GM04504 (cell line): ENCODE data around the gene SORCS3.

Experiments used
- DNase-seq: peaks from one replicate; pipeline ENCODE4 v3.0.0-alpha.2; 2012; ENCODE audit warnings: low read depth

The SORCS3 gene

GRCh38 chr10:104646146-104646545 lies 5.1 kb downstream of the SORCS3 start:
- DNase-seq: no peak

DNA sequence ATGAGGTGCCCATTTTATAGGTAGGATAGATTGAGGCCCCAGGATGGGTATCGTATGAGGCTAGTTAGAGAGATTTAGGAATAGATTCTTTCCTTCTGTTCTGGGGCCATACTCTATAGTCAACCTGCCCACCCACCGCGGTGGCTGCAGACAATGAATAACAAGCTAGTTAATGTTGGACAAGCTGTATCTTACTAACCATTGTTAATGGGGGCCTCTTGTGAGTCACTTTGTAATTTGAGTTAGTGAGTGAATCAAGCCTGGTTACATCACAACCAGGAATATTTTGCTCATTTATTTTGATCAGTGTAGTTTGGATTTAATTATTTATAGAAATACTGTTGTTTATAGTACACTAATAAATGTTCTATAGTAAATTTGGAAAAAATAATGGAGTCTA lies 7.3 kb downstream of the SORCS3 start:
- no peak for DNase-seq

GRCh38 chr10:104650072-104650471 lies 9.0 kb downstream of the SORCS3 start:
- DNase-seq: no peak

DNA sequence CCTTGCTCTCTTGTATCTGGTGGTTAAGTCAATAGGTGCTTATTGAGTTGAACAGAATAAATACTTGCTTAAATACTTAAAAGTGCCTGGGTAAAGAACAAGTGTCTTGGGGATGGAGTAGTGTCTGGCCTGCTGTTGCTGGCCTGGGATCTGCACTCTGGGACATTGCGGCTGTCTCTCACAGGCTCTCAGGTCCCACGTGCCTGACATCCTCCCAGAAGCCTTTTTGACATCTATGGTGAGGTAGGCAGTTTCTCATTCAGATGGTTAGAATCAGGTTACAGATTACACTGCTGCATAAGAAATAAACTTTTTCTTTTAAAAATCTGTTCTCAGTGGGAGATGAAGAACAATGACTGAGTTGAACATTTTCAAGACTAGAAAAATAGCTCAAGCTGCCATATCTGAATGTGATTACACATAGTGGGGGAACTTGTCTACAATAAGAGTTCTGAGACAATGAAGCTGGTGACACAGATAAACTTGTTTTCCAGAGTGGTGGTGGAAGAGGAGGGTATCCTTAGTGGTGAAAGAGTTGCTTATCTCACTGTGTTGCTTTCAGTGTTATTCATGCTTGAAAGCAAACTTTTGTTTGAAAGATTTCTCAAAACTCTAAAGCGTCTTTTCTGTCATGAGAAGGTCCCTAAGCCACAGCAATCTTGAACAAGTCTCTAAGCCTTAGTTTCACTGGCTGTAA lies 9.7 kb downstream of the SORCS3 start:
- DNase-seq: no peak

DNA sequence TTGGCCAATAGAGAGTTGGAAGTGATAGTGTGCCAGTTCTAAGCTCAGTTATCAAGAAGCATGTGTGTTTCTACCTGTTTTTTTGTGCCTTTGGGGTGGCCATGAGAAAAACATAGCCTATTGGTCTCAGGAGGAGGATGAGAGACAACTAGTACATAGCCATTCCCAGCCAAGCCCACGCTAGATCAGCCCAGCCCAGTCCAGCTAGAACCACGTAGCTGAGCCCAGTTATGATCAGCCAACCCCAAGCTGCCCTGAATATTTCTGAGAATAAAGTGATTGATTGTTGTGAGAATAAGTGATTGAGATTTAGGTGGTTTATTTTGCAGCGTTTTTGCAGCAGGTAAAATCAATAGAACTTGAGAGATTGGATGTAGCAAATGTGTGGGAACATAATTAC lies 15.9 kb downstream of the SORCS3 start:
- no peak for DNase-seq

GRCh38 chr10:104657457-104657856 lies 16.4 kb downstream of the SORCS3 start:
- DNase-seq: peak; percentile 3

- DNase-seq: no peak
Measured at GRCh38 chr10:104658067-104658466, 17.0 kb downstream of the SORCS3 start.

DNA sequence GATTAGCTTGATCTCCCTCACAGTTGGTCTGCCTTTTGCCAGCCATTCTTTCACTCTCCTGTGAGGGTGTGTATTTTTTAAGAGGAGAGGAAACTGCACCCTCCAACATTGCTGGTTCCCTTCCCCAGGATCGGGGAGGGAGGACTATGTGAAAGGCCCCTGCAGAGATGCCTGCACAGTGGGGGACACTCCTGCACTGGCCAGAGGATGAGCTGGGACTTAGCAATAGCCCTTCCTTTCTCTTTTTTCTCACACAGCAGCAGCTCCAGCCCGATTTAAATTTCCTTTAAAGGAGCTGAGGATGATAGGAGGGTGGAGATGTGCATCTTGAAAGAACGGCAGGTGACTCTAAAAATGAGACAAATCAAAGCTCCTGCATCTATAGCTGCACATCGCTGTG lies 18.7 kb downstream of the SORCS3 start:
- no peak for DNase-seq

GRCh38 chr10:104663076-104663475 lies 22.0 kb downstream of the SORCS3 start:
- DNase-seq: no peak

GRCh38 chr10:104663563-104663962 lies 22.5 kb downstream of the SORCS3 start:
- DNase-seq: no peak

DNA sequence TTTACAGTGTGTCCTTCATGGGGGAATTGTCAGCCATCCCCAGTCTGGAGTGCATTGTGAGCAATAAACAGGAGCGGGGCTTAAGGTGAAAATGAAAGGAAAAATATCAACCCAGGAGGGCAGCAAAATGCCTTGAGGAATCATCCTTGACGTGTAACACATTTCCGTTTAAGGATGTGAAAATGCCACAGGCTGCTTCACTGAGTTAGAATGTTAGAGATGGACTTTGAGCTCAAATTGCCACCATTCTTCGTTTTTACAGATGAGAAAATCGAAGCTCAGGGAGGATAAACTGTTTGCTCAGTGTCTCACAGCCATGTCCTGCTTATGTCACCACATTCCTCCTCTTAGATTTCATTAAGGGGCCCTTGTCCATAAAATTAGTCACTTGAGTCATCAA lies 23.1 kb downstream of the SORCS3 start:
- DNase-seq: no peak

DNA sequence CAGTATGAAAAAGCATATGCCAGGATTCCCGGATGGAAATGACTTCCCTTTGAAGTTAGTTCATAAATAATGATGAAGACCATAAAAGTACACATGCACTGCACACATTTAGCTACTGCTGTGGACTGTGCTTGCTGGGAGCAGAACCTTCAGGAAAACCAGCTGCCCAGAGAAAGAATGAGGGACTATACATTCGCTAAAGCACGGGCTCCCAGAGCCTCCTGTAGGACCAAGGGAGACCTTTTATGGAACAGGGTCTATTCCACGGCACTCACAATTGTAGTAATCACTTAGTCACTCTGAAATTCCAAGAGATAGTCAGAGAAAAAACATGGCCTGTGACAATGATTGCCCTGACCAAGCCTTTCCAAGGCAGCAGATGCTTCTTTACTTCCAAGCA lies 24.1 kb downstream of the SORCS3 start:
- no peak for DNase-seq

DNA sequence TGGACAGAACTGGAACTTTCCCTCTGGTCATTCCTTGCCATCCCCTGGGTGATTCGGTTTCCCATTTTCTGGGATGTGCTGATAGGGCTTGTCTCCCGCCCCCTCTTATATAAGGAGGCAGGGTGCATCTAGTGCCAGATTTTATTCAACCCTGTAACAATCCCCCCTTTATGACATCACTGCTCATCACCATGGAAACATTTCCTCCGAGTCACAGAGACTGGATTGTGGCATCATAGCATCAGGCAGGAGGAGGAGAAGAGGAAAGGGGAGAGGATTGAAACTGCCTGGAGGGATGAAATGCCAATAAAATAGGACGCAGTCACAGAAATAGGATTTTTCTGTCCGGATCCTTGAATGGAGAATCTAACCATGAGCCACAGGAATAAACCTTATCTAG lies 25.0 kb downstream of the SORCS3 start:
- no peak for DNase-seq

GRCh38 chr10:104676874-104677273 lies 35.8 kb downstream of the SORCS3 start:
- no peak for DNase-seq

DNA sequence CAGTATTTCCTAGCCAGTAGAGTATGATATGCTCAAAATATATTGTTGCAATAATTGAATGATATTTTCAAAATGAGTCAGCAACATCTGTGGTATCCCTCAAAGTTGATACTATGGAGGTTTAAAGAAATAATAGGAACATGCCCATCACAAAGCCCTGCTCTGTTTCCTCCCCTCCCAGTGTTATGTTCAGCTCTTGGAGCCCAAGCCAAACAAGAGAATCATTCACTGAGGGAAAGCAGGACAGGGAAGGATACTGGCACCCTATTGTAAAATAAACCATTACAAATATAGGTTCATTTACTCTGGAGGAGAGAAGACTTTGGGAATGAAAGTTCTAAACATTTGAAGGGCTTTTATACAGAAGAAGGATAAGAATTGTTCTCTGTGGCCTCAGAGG lies 37.6 kb downstream of the SORCS3 start:
- no peak for DNase-seq

DNA sequence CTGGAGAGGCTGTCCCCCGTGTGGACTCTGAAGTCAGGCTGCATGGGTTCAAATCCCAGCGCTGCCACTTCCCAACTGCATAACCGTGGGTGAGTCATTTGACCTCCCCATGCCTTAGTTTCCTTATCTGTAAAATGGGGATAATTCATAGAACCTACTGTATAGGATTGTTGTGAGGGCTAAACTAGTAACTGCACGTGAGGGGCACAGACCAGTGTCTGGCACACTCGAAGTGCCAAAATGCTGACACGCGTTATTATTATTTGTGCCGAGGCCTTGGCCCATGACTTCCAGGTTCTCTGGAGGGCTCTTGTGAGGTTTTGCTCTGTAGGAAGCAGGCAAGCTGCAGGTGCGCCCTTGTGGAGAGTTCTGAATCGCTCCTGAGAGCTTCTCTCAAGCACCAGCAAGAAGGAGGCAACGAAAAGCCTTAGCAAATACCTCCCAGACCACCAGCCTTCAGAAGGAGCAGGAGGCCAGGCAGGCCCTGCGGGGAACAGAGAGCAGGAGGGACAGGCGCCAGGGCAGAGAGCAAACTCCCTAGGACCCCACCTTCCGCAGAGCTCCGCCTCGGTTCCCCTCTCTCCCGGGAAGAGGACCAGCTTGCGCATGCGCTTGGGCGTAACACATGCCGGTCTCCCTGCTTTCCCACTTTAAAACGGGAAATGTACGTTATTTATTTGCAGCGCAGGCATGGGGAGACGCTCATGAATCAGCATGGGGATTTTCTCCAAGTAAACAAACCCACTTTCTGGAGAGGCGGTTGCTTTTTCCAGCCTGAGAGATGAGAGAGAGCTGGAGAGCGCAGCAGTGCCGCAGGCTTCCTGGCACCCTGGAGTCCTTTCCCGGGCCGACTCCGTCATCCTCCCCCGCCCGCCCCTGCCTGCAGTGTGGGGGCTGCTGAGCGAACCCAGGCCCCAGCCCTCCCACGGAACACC lies 39.6 kb downstream of the SORCS3 start:
- no peak for DNase-seq

DNA sequence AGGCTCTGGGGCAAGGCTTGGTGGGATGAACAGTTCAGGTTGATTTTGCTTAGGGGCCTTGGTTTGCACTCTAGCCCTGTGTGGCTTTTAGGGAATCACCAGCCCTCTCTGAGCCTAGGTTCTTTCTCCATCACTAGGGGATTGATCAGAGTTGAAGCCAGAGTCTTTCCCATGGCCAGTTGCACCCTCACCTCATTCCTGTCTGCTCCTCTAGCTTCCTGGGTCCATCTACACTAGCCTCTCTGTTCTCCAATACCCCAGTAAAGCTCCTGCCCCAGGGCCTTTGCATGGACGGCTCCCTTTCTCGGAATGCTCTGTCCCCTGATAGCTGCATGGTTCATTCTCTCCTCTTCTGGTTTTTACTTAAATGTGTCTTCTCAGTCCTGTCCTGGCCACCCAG lies 40.4 kb downstream of the SORCS3 start:
- no peak for DNase-seq

- no peak for DNase-seq
Measured at GRCh38 chr10:104683567-104683966, 42.5 kb downstream of the SORCS3 start.

DNA sequence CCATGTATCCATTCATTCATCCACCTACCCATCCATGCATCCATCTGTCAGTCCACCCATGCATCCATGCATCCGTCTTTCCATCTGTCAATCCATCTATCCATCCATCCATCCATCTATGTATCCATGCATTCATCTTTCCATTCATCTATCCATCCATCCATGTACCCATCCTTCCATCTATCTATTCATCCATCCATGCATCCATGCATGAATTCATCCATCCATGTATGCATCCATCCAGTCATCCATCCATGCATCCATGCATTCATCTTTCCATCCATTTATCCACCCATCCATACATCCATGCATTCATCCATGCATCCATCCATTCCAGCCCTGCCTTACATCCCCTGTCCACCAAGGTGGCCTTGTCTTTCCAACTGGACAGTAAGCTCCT lies 45.7 kb downstream of the SORCS3 start:
- no peak for DNase-seq

GRCh38 chr10:104688251-104689042 lies 47.4 kb downstream of the SORCS3 start:
- no peak for DNase-seq

- DNase-seq: no peak
Measured at GRCh38 chr10:104689105-104689504, 48.0 kb downstream of the SORCS3 start.

GRCh38 chr10:104689547-104689946 lies 48.5 kb downstream of the SORCS3 start:
- DNase-seq: no peak

GRCh38 chr10:104690101-104690500 lies 49.0 kb downstream of the SORCS3 start:
- DNase-seq: no peak
